ENCODE measurements around the gene PLEKHA4. TPM values are rescaled to one million over a fixed set of nuclear protein-coding genes. Genes with fewer than 3 reads are reported as not detected.
A peak's percentile ranks its signal among the peaks of the same experiment; 100 is the strongest.
"Not testable (repeated sequence)": the region's sequence is repeated elsewhere in the genome, so short reads cannot be mapped to it uniquely, and the experiment has no call there.

The PLEKHA4 gene
- total RNA-seq, 2 donors from 2014 or later: 6.6 to 7.0 TPM

DNA sequence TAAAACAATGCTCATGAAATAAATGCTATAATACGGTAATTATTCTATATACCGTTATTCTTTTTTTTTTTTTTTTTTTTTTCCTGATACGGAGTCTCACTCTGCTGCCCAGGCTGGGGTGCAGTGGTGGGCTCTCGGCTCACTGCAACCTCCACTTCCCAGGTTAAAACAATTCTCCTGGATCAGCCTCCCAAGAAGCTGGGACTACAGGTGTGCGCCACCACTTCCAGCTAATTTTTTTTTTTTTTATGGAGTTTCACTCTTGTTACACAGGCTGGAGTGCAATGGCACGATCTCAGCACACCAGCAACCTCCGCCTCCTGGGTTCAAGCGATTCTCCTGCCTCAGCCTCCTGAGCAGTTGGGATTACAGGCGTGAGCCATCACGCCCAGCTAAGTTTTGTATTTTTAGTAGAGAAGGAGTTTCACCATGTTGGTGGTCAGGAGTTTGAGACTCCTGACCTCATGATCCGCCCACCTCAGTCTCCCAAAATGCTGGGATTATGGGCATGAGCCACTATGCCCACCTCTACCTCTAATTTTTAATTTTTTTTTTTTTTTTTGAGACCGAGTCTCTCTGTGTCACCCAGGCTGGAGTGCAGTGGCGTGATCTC, 10.7 kb upstream of the PLEKHA4 start:
- Histone ChIP-seq H3K36me3 (ENCODE audit: control insufficient read depth, insufficient read depth, low read length) (peaks cover 29% of the 10 kb centered on the region), H3K9me3 (ENCODE audit: control insufficient read depth, low read length) (peaks cover 8% of the 10 kb centered on the region), H3K9ac (ENCODE audit: extremely low read depth, low read length, poor library complexity, severe bottlenecking) (no peak overlapping the region), H3K4me3 (ENCODE audit: low read length) (no peak overlapping the region), H3K27me3 (ENCODE audit: control insufficient read depth, insufficient read depth, low read length, poor library complexity, severe bottlenecking) (no peaks in the 10 kb centered on the region), H3K4me1 (ENCODE audit: control insufficient read depth, insufficient read depth, low read length) (no peaks in the 10 kb centered on the region), H3K27ac (ENCODE audit: low read depth, low read length) (no peak overlapping the region)
- peaks cover 43% of the 10 kb centered on the region for H3K36me3 Mint-ChIP-seq (ENCODE audit: low read depth)
- H3K4me1 Mint-ChIP-seq: peaks cover 15% of the 10 kb centered on the region
- H3K27ac Mint-ChIP-seq: no peak overlapping the region
- no peak for DNase-seq
- H3K9me3 Mint-ChIP-seq: peaks cover 2% of the 10 kb centered on the region
- WGBS, 2 experiments (ENCODE audit: insufficient coverage in 1 of 2, insufficient read length in 1 of 2): 91 to 94% methylated on average over 10 to 13 of the region's 13 CpGs
- no peak overlapping the region for H3K4me3 Mint-ChIP-seq
- H3K27me3 Mint-ChIP-seq (ENCODE audit: insufficient read depth): no peaks in the 10 kb centered on the region
- TF ChIP-seq, protein P1, sequence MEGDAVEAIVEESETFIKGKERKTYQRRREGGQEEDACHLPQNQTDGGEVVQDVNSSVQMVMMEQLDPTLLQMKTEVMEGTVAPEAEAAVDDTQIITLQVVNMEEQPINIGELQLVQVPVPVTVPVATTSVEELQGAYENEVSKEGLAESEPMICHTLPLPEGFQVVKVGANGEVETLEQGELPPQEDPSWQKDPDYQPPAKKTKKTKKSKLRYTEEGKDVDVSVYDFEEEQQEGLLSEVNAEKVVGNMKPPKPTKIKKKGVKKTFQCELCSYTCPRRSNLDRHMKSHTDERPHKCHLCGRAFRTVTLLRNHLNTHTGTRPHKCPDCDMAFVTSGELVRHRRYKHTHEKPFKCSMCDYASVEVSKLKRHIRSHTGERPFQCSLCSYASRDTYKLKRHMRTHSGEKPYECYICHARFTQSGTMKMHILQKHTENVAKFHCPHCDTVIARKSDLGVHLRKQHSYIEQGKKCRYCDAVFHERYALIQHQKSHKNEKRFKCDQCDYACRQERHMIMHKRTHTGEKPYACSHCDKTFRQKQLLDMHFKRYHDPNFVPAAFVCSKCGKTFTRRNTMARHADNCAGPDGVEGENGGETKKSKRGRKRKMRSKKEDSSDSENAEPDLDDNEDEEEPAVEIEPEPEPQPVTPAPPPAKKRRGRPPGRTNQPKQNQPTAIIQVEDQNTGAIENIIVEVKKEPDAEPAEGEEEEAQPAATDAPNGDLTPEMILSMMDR (conservative IDR thresholded peaks at IDR 0.05): no peak

DNA sequence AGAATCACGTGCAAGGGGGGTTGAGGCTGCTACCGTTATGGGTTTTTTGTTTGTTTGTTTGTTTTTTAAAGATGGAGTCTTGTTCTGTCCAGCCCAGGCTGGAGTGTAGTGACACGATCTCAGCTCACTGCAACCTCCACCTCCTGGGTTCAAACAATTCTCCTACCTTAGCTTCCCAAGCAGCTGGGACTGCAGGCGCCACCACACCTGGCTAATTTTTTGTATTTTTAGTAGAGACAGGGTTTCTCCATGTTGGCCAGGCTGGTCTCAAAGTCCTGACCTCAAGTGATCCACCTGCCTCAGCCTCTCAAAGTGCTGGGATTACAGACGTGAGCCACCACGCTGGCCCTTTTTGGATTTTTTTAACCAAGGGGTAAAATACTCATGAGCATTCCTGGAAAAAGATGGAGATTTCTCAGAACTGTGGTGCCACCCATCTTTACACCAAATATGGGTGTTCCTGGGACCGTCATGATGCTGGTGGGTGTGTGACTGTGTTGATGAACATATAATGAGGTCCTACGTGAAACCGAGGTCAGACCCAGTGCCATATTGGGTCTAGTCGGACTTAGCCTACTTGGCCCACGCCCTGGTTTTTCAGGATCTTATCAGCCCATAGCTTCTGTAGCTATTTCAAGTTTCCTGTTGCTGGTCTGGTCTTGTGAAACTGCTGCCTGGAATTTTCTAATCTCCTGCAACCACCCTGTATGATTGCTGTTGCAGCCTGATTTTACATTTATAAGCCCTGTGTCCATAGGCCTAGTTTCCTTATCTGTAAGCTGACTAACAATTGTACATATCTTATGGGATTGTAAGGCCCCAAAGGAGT, 10.0 kb upstream of the PLEKHA4 start:
- Histone ChIP-seq H3K4me1 (ENCODE audit: control insufficient read depth, insufficient read depth, low read length) (no peaks in the 10 kb centered on the region), H3K9ac (ENCODE audit: extremely low read depth, low read length, poor library complexity, severe bottlenecking) (no peak overlapping the region), H3K9me3 (ENCODE audit: control insufficient read depth, low read length) (peaks cover 8% of the 10 kb centered on the region), H3K27me3 (ENCODE audit: control insufficient read depth, insufficient read depth, low read length, poor library complexity, severe bottlenecking) (no peaks in the 10 kb centered on the region), H3K27ac (ENCODE audit: low read depth, low read length) (no peak overlapping the region), H3K36me3 (ENCODE audit: control insufficient read depth, insufficient read depth, low read length) (peaks cover 37% of the 10 kb centered on the region), H3K4me3 (ENCODE audit: low read length) (no peak overlapping the region)
- TF ChIP-seq, protein P1 (conservative IDR thresholded peaks at IDR 0.05): no peak
- Mint-ChIP-seq H3K36me3 (ENCODE audit: low read depth) (peaks cover 50% of the 10 kb centered on the region), H3K4me1 (peaks cover 22% of the 10 kb centered on the region), H3K27me3 (ENCODE audit: insufficient read depth) (no peaks in the 10 kb centered on the region), H3K9me3 (peaks cover 2% of the 10 kb centered on the region), H3K27ac (no peak overlapping the region), H3K4me3 (no peak overlapping the region)
- WGBS, 2 experiments (ENCODE audit: insufficient coverage in 1 of 2, insufficient read length in 1 of 2): 88 to 94% methylated on average over 9 to 11 of the region's 11 CpGs
- no peak for DNase-seq

DNA sequence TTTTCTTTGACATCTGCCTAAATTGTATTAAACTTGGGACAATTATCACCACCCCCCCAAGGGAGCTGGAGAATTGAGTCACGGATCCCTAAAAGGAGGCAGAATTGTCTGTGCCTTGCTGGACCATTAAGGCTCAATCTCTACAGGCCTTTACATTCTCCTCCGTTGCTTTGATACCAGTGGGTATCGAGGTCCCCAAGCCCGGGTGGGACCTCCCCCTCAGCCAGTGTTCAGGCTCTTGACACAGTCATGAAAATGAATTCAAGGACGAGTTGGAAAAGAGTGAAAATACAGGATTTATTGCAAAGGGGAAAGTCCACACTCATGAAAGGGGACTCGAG, 9.4 kb upstream of the PLEKHA4 start:
- Mint-ChIP-seq H3K36me3 (ENCODE audit: low read depth) (peaks cover 56% of the 10 kb centered on the region), H3K4me1 (peaks cover 27% of the 10 kb centered on the region), H3K9me3 (peaks cover 2% of the 10 kb centered on the region), H3K27ac (no peak overlapping the region), H3K27me3 (ENCODE audit: insufficient read depth) (no peaks in the 10 kb centered on the region), H3K4me3 (no peak overlapping the region)
- 95% methylated on average over 6 of the region's 6 CpGs for WGBS, 2 experiments (ENCODE audit: insufficient coverage in 1 of 2, insufficient read length in 1 of 2)
- Histone ChIP-seq H3K27ac (ENCODE audit: low read depth, low read length) (no peak overlapping the region), H3K9ac (ENCODE audit: extremely low read depth, low read length, poor library complexity, severe bottlenecking) (no peak overlapping the region), H3K9me3 (ENCODE audit: control insufficient read depth, low read length) (peaks cover 8% of the 10 kb centered on the region), H3K36me3 (ENCODE audit: control insufficient read depth, insufficient read depth, low read length) (peaks cover 41% of the 10 kb centered on the region), H3K4me3 (ENCODE audit: low read length) (no peak overlapping the region), H3K4me1 (ENCODE audit: control insufficient read depth, insufficient read depth, low read length) (no peaks in the 10 kb centered on the region), H3K27me3 (ENCODE audit: control insufficient read depth, insufficient read depth, low read length, poor library complexity, severe bottlenecking) (no peaks in the 10 kb centered on the region)
- DNase-seq: no peak
- TF ChIP-seq, protein P1 (conservative IDR thresholded peaks at IDR 0.05): no peak

DNA sequence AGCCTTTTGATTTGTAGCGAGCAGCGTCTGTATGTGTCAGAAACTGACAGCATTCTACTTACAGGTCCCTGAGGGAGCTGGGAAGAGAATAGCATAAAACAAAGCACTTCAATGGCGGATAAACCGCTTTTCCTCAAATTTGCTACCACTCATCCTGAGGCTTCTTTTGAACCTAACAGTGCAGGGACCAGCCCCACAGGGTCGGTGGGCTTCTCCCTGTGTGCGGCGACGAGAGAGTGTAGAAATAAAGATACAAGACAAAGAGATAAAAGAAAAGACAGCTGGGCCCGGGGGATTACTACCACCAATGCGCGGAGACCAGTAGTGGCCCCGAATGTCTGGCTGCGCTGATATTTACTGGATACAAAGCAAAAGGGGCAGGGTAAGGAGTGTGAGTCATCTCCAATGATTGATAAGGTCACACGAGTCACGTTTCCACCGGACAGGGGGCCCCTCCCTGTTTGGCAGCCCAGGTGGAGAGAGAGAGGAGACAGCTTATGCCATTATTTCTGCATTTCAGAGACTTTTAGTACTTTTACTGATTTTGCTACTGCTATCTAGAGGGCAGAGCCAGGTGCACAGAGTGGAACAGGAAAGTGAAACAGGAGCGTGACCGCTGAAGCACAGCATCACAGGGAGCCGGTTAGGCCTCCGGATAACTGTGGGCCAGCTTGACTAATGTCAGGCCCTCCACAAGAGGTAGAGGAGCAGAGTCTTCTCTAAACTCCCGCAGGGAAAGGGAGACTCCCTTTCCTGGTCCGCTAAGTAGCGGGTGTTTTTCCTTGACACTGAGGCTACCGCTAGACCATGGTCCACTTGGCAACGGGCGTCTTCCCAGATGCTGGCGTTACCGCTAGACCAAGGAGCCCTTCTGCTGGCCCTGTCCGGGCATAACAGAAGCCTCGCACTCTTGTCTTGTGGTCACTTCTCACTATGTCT, 7.9 kb upstream of the PLEKHA4 start:
- peak overlapping the region; percentile 100 for H3K4me3 Mint-ChIP-seq
- not testable (repeated sequence) for H3K27me3 ChIP-seq (ENCODE audit: control insufficient read depth, insufficient read depth, low read length, poor library complexity, severe bottlenecking); H3K27ac Mint-ChIP-seq; H3K27me3 Mint-ChIP-seq (ENCODE audit: insufficient read depth); H3K9ac ChIP-seq (ENCODE audit: extremely low read depth, low read length, poor library complexity, severe bottlenecking); DNase-seq; H3K9me3 Mint-ChIP-seq; H3K4me1 ChIP-seq (ENCODE audit: control insufficient read depth, insufficient read depth, low read length); H3K9me3 ChIP-seq (ENCODE audit: control insufficient read depth, low read length)
- peak overlapping the region; percentile 67 for H3K27ac ChIP-seq (ENCODE audit: low read depth, low read length)
- H3K36me3 Mint-ChIP-seq (ENCODE audit: low read depth): peaks cover 56% of the 10 kb centered on the region
- H3K36me3 ChIP-seq (ENCODE audit: control insufficient read depth, insufficient read depth, low read length): peaks cover 41% of the 10 kb centered on the region
- peaks cover 27% of the 10 kb centered on the region for H3K4me1 Mint-ChIP-seq
- WGBS, 2 experiments (ENCODE audit: insufficient coverage in 1 of 2, insufficient read length in 1 of 2): 93 to 95% methylated on average over 17 to 29 of the region's 30 CpGs
- H3K4me3 ChIP-seq (ENCODE audit: low read length): peak overlapping the region; percentile 93
